Measurements from ENCODE around the gene IL1R2.

Gene IL1R2

GRCh38 chr2:101983928-101984327 is 7.8 kb upstream of the IL1R2 start:
- Histone ChIP-seq H3K23ac (ENCODE audit: low read length) (no peak overlapping the region), H3K56ac (ENCODE audit: low read length) (no peak overlapping the region), H3K79me2 (ENCODE audit: control insufficient read depth, insufficient read depth, low read length) (no peaks in the 10 kb centered on the region), H2BK120ac (ENCODE audit: low read depth, low read length) (no peak overlapping the region), H3K4me1 (ENCODE audit: control insufficient read depth, low read depth, low read length) (no peaks in the 10 kb centered on the region), H3K36me3 (ENCODE audit: control insufficient read depth, insufficient read depth, low read length) (no peaks in the 10 kb centered on the region), H3K4me3 (ENCODE audit: low read length) (no peak overlapping the region), H3K27ac (ENCODE audit: low read depth, low read length) (no peak overlapping the region), H3K79me1 (ENCODE audit: low read length) (no peaks in the 10 kb centered on the region), H3K4me2 (ENCODE audit: low read length) (no peak overlapping the region), H2BK5ac (ENCODE audit: low read length) (no peak overlapping the region), H4K5ac (ENCODE audit: low read length) (no peak overlapping the region), H2AK5ac (ENCODE audit: low read length) (no peak overlapping the region), H4K8ac (ENCODE audit: low read depth, low read length) (no peak overlapping the region), H2BK15ac (replicated peaks; ENCODE audit: low read depth) (no peak overlapping the region), H3K4ac (ENCODE audit: low read depth, low read length) (no peak overlapping the region), H3K27me3 (ENCODE audit: insufficient read depth, low read length, poor library complexity) (no peaks in the 10 kb centered on the region), H3K18ac (ENCODE audit: low read length) (no peak overlapping the region), H3K9ac (ENCODE audit: low read length) (no peak overlapping the region)
- no peak for DNase-seq
- no CpG with 5 or more reads among the region's 2 CpGs for WGBS (ENCODE audit: extremely low coverage, insufficient coverage, low lambda C conversion rate)

GRCh38 chr2:101984656-101985055 is 7.1 kb upstream of the IL1R2 start:
- H2BK5ac ChIP-seq (ENCODE audit: low read length): no peak overlapping the region
- H2AK5ac ChIP-seq (ENCODE audit: low read length): no peak overlapping the region
- no peaks in the 10 kb centered on the region for H3K36me3 ChIP-seq (ENCODE audit: control insufficient read depth, insufficient read depth, low read length)
- no peak overlapping the region for H3K4me2 ChIP-seq (ENCODE audit: low read length)
- H3K79me2 ChIP-seq (ENCODE audit: control insufficient read depth, insufficient read depth, low read length): no peaks in the 10 kb centered on the region
- H3K4ac ChIP-seq (ENCODE audit: low read depth, low read length): no peak overlapping the region
- no peak overlapping the region for H3K23ac ChIP-seq (ENCODE audit: low read length)
- H3K56ac ChIP-seq (ENCODE audit: low read length): no peak overlapping the region
- H3K27me3 ChIP-seq (ENCODE audit: insufficient read depth, low read length, poor library complexity): no peaks in the 10 kb centered on the region
- H3K4me3 ChIP-seq (ENCODE audit: low read length): no peak overlapping the region
- no CpG with 5 or more reads among the region's 9 CpGs for WGBS (ENCODE audit: extremely low coverage, insufficient coverage, low lambda C conversion rate)
- DNase-seq: no peak
- H4K5ac ChIP-seq (ENCODE audit: low read length): no peak overlapping the region
- no peaks in the 10 kb centered on the region for H3K79me1 ChIP-seq (ENCODE audit: low read length)
- H3K4me1 ChIP-seq (ENCODE audit: control insufficient read depth, low read depth, low read length): no peaks in the 10 kb centered on the region
- H4K8ac ChIP-seq (ENCODE audit: low read depth, low read length): no peak overlapping the region
- H3K18ac ChIP-seq (ENCODE audit: low read length): no peak overlapping the region
- no peak overlapping the region for H3K27ac ChIP-seq (ENCODE audit: low read depth, low read length)
- no peak overlapping the region for H2BK120ac ChIP-seq (ENCODE audit: low read depth, low read length)
- no peak overlapping the region for H2BK15ac ChIP-seq (replicated peaks; ENCODE audit: low read depth)
- no peak overlapping the region for H3K9ac ChIP-seq (ENCODE audit: low read length)

GRCh38 chr2:101985101-101985792 is 6.5 kb upstream of the IL1R2 start:
- Histone ChIP-seq H3K27ac (ENCODE audit: low read depth, low read length) (no peak overlapping the region), H4K5ac (ENCODE audit: low read length) (no peak overlapping the region), H2BK120ac (ENCODE audit: low read depth, low read length) (no peak overlapping the region), H3K23ac (ENCODE audit: low read length) (no peak overlapping the region), H3K79me2 (ENCODE audit: control insufficient read depth, insufficient read depth, low read length) (no peaks in the 10 kb centered on the region), H3K79me1 (ENCODE audit: low read length) (no peaks in the 10 kb centered on the region), H3K36me3 (ENCODE audit: control insufficient read depth, insufficient read depth, low read length) (no peaks in the 10 kb centered on the region), H3K9ac (ENCODE audit: low read length) (no peak overlapping the region), H3K18ac (ENCODE audit: low read length) (no peak overlapping the region), H3K4ac (ENCODE audit: low read depth, low read length) (no peak overlapping the region), H2BK5ac (ENCODE audit: low read length) (no peak overlapping the region), H2AK5ac (ENCODE audit: low read length) (no peak overlapping the region), H3K4me3 (ENCODE audit: low read length) (no peak overlapping the region), H3K4me2 (ENCODE audit: low read length) (no peak overlapping the region), H3K27me3 (ENCODE audit: insufficient read depth, low read length, poor library complexity) (no peaks in the 10 kb centered on the region), H2BK15ac (replicated peaks; ENCODE audit: low read depth) (no peak overlapping the region), H3K4me1 (ENCODE audit: control insufficient read depth, low read depth, low read length) (no peaks in the 10 kb centered on the region), H4K8ac (ENCODE audit: low read depth, low read length) (no peak overlapping the region), H3K56ac (ENCODE audit: low read length) (no peak overlapping the region)
- DNase-seq: no peak
- no CpG with 5 or more reads among the region's 7 CpGs for WGBS (ENCODE audit: extremely low coverage, insufficient coverage, low lambda C conversion rate)

- no peak for DNase-seq
- Histone ChIP-seq H2AK5ac (ENCODE audit: low read length) (no peak overlapping the region), H3K23ac (ENCODE audit: low read length) (no peak overlapping the region), H3K79me1 (ENCODE audit: low read length) (no peaks in the 10 kb centered on the region), H3K27me3 (ENCODE audit: insufficient read depth, low read length, poor library complexity) (no peaks in the 10 kb centered on the region), H3K4ac (ENCODE audit: low read depth, low read length) (no peak overlapping the region), H3K9ac (ENCODE audit: low read length) (no peak overlapping the region), H3K27ac (ENCODE audit: low read depth, low read length) (no peak overlapping the region), H3K4me3 (ENCODE audit: low read length) (no peak overlapping the region), H2BK5ac (ENCODE audit: low read length) (no peak overlapping the region), H3K56ac (ENCODE audit: low read length) (no peak overlapping the region), H3K18ac (ENCODE audit: low read length) (no peak overlapping the region), H3K79me2 (ENCODE audit: control insufficient read depth, insufficient read depth, low read length) (no peaks in the 10 kb centered on the region), H2BK120ac (ENCODE audit: low read depth, low read length) (no peak overlapping the region), H2BK15ac (replicated peaks; ENCODE audit: low read depth) (no peak overlapping the region), H4K5ac (ENCODE audit: low read length) (no peak overlapping the region), H3K4me2 (ENCODE audit: low read length) (no peak overlapping the region), H3K36me3 (ENCODE audit: control insufficient read depth, insufficient read depth, low read length) (no peaks in the 10 kb centered on the region), H4K8ac (ENCODE audit: low read depth, low read length) (no peak overlapping the region), H3K4me1 (ENCODE audit: control insufficient read depth, low read depth, low read length) (no peaks in the 10 kb centered on the region)
- no CpG with 5 or more reads among the region's 7 CpGs for WGBS (ENCODE audit: extremely low coverage, insufficient coverage, low lambda C conversion rate)
These were observed 6.0 kb upstream of the IL1R2 start for GRCh38 chr2:101985793-101986164.

GRCh38 chr2:101986376-101986775 is 5.4 kb upstream of the IL1R2 start:
- no peak overlapping the region for H2BK15ac ChIP-seq (replicated peaks; ENCODE audit: low read depth)
- no peak overlapping the region for H4K8ac ChIP-seq (ENCODE audit: low read depth, low read length)
- no peak overlapping the region for H3K9ac ChIP-seq (ENCODE audit: low read length)
- no peak overlapping the region for H3K4me3 ChIP-seq (ENCODE audit: low read length)
- WGBS (ENCODE audit: extremely low coverage, insufficient coverage, low lambda C conversion rate): no CpG with 5 or more reads among the region's 4 CpGs
- no peak overlapping the region for H3K18ac ChIP-seq (ENCODE audit: low read length)
- H3K4me2 ChIP-seq (ENCODE audit: low read length): no peak overlapping the region
- no peaks in the 10 kb centered on the region for H3K36me3 ChIP-seq (ENCODE audit: control insufficient read depth, insufficient read depth, low read length)
- H3K79me1 ChIP-seq (ENCODE audit: low read length): no peaks in the 10 kb centered on the region
- H2BK120ac ChIP-seq (ENCODE audit: low read depth, low read length): no peak overlapping the region
- no peak overlapping the region for H3K23ac ChIP-seq (ENCODE audit: low read length)
- DNase-seq: no peak
- H2BK5ac ChIP-seq (ENCODE audit: low read length): no peak overlapping the region
- H3K4ac ChIP-seq (ENCODE audit: low read depth, low read length): no peak overlapping the region
- H2AK5ac ChIP-seq (ENCODE audit: low read length): no peak overlapping the region
- H3K4me1 ChIP-seq (ENCODE audit: control insufficient read depth, low read depth, low read length): no peaks in the 10 kb centered on the region
- no peaks in the 10 kb centered on the region for H3K27me3 ChIP-seq (ENCODE audit: insufficient read depth, low read length, poor library complexity)
- H3K56ac ChIP-seq (ENCODE audit: low read length): no peak overlapping the region
- H3K79me2 ChIP-seq (ENCODE audit: control insufficient read depth, insufficient read depth, low read length): no peaks in the 10 kb centered on the region
- no peak overlapping the region for H3K27ac ChIP-seq (ENCODE audit: low read depth, low read length)
- no peak overlapping the region for H4K5ac ChIP-seq (ENCODE audit: low read length)
